NCI-H446 (cell line): ENCODE results near the gene RSPH3.

Source experiments
- DNase-seq, 2 experiments: peaks; one replicate each; lab custom pipeline; 2025; lab: John Stamatoyannopoulos, UW

Gene RSPH3

GRCh38 chr6:158933079-158933595 lies 66.9 kb downstream of the RSPH3 start:
- DNase-seq: no peak

GRCh38 chr6:158928068-158928467 lies 71.9 kb downstream of the RSPH3 start:
- no peak for DNase-seq

- no peak for DNase-seq
Measured at GRCh38 chr6:158926414-158926813, 73.6 kb downstream of the RSPH3 start.

- DNase-seq: no peak
Measured at GRCh38 chr6:158924499-158925455, 75.2 kb downstream of the RSPH3 start.

- no peak for DNase-seq
Measured at GRCh38 chr6:158923805-158924498, 76.0 kb downstream of the RSPH3 start.
